HuH-7 (cell line): ENCODE results near the gene DEXI.
"Not testable (repeated sequence)": the region's sequence is repeated elsewhere in the genome, so short reads cannot be mapped to it uniquely, and the experiment has no call there.

Experiments used
- DNase-seq: peaks from one replicate; pipeline ENCODE4 v3.0.0; 2011; ENCODE audit warnings: low spot score

DEXI gene

DNA sequence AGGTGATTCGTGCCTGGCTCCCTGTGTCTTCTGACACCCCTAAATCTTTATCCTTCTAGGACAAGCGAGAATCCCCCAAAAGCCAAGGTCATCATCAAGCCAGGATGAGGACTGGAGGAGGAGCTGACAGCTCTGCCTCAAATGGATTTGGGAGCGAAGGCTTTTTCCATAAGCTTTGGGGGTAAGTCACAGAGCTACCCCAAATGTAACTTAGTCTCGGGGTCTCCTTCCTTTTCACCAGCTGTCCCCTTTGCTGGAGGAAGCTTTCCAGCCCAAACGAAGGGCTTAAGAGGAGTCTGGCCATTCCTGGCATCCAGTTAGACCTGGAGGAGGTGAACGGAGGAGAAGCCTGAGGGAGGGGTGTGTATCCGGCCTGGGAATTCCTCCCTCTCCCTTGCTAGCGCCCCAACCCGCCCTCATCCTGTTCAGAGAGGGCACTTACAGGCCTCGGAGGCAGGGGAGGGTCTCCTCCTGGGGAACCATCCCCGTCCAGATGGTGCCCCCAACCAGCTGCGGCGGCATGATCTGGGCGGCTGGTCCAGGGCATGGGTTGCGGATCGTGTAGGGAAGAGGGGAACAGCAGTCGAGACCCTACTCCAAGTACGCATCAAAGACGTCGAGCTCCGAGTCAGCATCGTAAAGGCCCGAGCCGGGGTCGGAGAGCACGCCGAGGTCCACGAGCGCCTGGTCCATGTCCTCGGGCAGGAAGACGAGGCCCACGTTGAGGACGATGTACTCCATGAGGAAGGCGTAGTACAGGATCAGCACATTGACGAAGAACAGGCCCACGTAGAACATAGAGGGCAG is 938 bp downstream of the DEXI start:
- DNase-seq, result no peak

DNA sequence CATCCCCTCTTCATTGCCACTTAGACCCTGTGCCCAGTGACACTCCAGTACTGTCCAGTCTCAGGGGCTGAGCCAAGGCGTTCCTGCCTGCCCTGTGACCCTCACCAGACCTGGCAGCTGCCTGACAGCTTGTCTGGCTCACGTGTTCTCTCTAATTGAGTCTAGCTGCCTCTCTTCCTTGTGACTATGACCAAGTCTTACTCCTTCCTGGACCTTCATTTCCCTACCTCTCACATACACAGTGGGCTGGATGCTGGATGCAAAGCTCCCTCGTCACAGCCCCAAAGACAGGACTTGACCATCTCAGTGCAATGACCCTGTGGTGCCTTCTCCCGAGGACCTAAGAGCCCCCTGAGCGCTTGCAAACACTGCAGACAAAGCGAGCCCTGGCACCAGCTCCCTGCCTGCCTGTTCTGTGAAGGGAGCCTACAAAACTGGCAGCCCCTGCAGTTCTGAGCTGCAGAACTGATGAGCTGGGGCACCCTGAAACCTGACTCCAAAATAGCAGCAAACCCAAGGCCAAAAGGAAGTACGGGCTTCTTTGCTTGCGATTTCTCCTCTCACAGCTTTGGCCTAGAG is 1.7 kb downstream of the DEXI start:
- DNase-seq, result no peak

GRCh38 chr16:10939649-10940234 is 2.5 kb downstream of the DEXI start:
- no peak for DNase-seq

- no peak for DNase-seq
These were observed 3.2 kb downstream of the DEXI start for GRCh38 chr16:10938796-10939648.

DNA sequence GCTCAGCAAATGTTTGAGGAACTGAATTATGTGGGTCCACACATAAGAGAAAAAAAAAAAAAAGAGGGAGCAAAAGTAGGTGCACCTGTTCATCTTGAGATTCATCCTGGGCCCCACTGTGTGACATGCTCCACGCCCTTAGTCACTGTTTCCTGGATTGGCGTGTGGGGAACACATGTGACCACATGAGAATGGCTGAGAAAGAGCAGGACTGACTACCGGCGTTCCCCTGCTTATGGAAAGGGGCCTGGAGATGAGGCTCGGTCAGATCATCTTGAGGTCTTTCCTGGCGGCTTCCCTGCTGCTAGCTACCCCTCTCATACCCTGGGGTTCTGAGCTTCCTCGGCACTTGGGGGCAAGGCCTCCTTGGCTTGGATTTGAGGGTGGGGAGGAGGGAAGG is 3.9 kb downstream of the DEXI start:
- DNase-seq, result no peak

GRCh38 chr16:10937068-10937859 is 5.0 kb downstream of the DEXI start:
- DNase-seq, result no peak

- DNase-seq, result no peak
These were observed 5.8 kb downstream of the DEXI start for GRCh38 chr16:10936272-10936984.

DNA sequence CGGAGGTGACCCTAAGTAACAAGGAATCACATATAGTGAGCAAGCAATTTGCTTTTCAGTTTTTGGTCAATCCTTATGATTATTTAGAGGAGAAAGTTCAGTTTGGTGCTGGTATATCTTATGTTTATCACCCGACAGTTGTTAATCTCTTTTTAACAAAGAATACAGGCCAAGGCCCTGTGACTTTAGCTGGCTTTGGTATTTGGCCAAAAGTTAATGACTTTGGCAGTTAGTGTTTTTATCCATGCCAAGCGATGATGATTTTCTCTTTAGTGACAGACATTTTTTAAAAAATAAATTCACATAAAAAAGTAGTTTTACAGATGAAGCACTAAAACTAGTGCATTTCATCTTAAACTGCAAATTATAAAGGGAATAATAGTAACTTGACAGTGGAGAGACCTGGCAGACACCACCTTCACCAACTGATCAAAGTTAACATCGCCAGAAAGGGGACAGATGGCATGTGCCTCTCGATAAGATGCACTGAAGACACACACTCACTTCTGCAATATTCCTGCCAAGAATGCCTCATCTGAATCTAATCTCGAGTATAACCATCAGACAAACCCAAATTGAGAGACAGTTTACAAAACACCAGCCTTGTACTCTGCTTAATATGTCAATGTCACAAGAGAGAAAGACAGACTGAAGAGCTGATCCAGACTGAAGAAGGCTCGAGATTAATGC is 6.9 kb downstream of the DEXI start:
- DNase-seq, result no peak

- no peak for DNase-seq
These were observed 7.8 kb downstream of the DEXI start for GRCh38 chr16:10934325-10935107.

DNA sequence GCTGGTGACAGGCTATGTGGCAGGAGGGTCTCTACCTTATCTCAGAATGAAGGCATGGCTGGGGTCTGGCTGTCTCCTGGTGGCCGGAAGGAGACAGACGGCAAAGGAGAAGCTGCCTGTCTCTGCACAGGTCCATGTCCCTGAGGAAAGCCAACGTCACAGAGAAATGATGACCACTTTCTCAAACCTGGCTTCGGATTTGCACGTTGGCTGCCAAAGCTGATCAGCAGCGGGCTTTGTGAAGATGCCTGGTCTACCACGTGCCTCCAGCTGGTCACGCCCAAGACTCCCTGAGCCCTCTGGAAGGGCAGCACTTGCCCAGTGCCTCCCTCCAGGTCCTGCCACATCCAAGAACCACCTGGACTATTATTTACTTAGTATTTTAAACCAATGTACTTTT is 8.4 kb downstream of the DEXI start:
- no peak for DNase-seq

DNA sequence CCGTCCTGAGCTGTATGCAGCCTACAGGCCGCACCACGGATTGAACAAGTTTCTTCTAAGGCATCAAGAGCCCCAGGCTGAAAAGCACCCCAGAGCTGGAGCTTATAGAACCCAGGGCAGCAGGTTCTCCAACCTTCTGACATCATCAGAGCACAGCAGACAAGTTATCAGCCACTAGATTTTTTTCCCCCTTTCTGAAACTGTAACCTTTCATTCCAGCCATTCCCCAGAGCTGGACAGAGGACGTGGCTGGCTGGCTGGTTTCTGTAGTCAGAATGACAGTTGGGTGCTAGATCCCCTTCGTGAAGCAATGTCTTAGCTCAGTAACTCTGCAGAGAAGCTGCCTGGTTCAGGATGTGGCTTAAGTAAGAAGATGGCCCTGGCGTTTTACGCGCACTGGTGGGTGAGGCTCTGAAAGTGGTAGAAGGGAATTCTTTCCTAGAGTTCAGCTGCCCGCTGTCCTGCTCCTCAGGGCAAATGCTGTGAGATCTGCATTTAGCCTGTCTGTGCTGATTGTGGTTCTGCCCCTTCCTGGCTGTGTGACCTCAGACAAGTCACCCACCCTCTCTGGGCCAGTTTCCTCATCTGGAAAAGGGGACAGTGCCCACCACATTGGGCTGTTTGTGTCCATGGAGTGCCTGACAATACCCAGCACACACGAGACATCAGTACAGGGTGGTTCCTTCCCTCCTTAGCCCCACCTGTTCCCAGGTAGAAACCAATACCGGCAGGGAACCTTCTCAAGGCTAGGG is 9.1 kb downstream of the DEXI start:
- no peak for DNase-seq

- DNase-seq, result no peak
These were observed 10.2 kb downstream of the DEXI start for GRCh38 chr16:10931977-10932632.

- no peak for DNase-seq
These were observed 11.1 kb downstream of the DEXI start for GRCh38 chr16:10931134-10931533.

DNA sequence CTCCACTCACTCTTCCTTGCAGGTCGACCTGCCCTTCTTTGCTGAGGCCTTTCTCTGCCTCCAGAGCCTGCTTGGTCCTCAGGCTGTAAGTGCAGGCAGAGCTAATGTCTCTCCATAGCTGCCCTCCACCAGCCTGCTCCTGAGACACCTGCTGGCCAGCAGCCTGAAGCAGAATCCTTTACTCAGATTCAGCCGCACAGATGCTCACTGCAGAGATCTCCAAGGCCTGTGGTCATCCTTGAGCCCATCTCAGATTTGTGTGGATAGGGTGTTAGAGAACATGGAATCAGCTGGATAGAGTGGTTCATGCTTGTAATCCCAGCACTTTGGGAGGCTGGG is 11.5 kb downstream of the DEXI start:
- no peak for DNase-seq

- no peak for DNase-seq
These were observed 12.2 kb downstream of the DEXI start for GRCh38 chr16:10929853-10930754.

GRCh38 chr16:10929097-10929496 is 13.2 kb downstream of the DEXI start:
- DNase-seq, result not testable (repeated sequence)

GRCh38 chr16:10927497-10928112 is 14.7 kb downstream of the DEXI start:
- no peak for DNase-seq
